Thyroid gland (tissue), 4 donors: Measurements from ENCODE around the gene OLFML1.

Experiments used
- POLR2A ChIP-seq, 2 donors: fragments of 450-650 bp; IDR thresholded peaks; one replicate each; pipeline ENCODE4 v1.6.1; 2017; ENCODE audit warnings: antibody characterized with exemption in 2 of 2, mild to moderate bottlenecking in 2 of 2, moderate library complexity in 1 of 2
- TF ChIP-seq, protein P1 (sequence below), 6 experiments: fragments of 200-600 bp in 3 of 6; fragments of 450-650 bp in 3 of 6; sonication (generic) in 3 of 6; IDR thresholded peaks; one replicate each; pipeline ENCODE4 v1.5.1; 2016 to 2019; ENCODE audit warnings: antibody characterized with exemption in 6 of 6, mild to moderate bottlenecking in 2 of 6, inconsistent platforms in 1 of 6, moderate library complexity in 1 of 6

DNA sequence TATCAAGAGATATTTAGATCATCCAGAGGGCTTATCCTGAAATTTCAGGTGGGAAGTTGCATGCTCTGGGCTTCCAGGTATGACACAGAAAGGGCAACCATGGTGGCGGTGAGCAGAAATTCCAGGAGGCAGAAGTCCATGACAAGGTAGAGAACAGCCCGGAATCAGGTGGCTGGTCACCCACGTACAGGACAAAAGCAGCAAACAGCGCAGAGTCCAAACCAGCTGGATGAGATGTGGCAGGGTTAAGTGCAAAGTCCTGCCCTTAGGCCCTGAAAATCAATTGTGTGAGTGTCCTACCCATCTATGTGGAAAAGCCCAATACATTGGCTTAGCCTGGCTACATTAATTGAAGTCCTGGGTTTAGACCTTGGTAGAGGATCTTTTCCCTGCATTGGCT lies 40.1 kb downstream of the OLFML1 start:
- no peak for TF ChIP-seq POLR2A (IDR thresholded peaks at IDR 0.05)
- TF ChIP-seq, protein P1, sequence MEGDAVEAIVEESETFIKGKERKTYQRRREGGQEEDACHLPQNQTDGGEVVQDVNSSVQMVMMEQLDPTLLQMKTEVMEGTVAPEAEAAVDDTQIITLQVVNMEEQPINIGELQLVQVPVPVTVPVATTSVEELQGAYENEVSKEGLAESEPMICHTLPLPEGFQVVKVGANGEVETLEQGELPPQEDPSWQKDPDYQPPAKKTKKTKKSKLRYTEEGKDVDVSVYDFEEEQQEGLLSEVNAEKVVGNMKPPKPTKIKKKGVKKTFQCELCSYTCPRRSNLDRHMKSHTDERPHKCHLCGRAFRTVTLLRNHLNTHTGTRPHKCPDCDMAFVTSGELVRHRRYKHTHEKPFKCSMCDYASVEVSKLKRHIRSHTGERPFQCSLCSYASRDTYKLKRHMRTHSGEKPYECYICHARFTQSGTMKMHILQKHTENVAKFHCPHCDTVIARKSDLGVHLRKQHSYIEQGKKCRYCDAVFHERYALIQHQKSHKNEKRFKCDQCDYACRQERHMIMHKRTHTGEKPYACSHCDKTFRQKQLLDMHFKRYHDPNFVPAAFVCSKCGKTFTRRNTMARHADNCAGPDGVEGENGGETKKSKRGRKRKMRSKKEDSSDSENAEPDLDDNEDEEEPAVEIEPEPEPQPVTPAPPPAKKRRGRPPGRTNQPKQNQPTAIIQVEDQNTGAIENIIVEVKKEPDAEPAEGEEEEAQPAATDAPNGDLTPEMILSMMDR (IDR thresholded peaks at IDR 0.05), result no peak
